MM.1S (cell line): Measurements from ENCODE around the gene CCDC91.

Source experiments
- DNase-seq: peaks from one replicate; pipeline ENCODE4 v3.0.0-alpha.2; 2015
- H2AFZ ChIP-seq: fragments of 300-600 bp; sonication (generic); 2 replicates; pipeline ENCODE4 v1.6.0; 2016; ENCODE audit warnings: antibody characterized with exemption, low read length
- H3F3A ChIP-seq: fragments of 300-600 bp; sonication (generic); 2 replicates; pipeline ENCODE4 v1.6.1; 2016; ENCODE audit warnings: mild to moderate bottlenecking, antibody characterized with exemption, low read length, moderate library complexity, mixed read lengths; ENCODE audit not compliant: insufficient read depth
- H3K27ac ChIP-seq: fragments of 300-600 bp; sonication (generic); 2 replicates; pipeline ENCODE4 v1.5.1; 2016; ENCODE audit warnings: mild to moderate bottlenecking, low read length
- H3K27me3 ChIP-seq: fragments of 300-600 bp; sonication (generic); replicated peaks from 2 replicates; pipeline ENCODE4 v1.6.0; 2016; ENCODE audit warnings: low read length; ENCODE audit not compliant: insufficient read depth
- H3K36me3 ChIP-seq: fragments of 300-600 bp; sonication (generic); replicated peaks from 2 replicates; pipeline ENCODE4 v1.6.1; 2016; ENCODE audit warnings: mild to moderate bottlenecking, low read length, mixed read lengths; ENCODE audit not compliant: insufficient read depth
- H3K4me1 ChIP-seq: fragments of 300-600 bp; sonication (generic); 2 replicates; pipeline ENCODE4 v1.6.1; 2016; ENCODE audit warnings: low read length, mixed read lengths
- H3K4me2 ChIP-seq: fragments of 300-600 bp; sonication (generic); 2 replicates; pipeline ENCODE4 v1.6.0; 2016; ENCODE audit warnings: low read depth, low read length
- H3K4me3 ChIP-seq: fragments of 300-600 bp; sonication (generic); 2 replicates; pipeline ENCODE4 v1.5.1; 2016; ENCODE audit warnings: low read length, mixed read lengths
- H3K79me2 ChIP-seq: fragments of 300-600 bp; sonication (generic); 2 replicates; pipeline ENCODE4 v1.6.1; 2016; ENCODE audit warnings: mixed run types, low read length, mixed read lengths
- H3K9ac ChIP-seq: fragments of 300-600 bp; sonication (generic); 2 replicates; pipeline ENCODE4 v1.6.1; 2016; ENCODE audit warnings: low read length, mixed read lengths
- H3K9me2 ChIP-seq: fragments of 300-600 bp; sonication (generic); replicated peaks from 2 replicates; pipeline ENCODE4 v1.6.1; 2016; ENCODE audit warnings: mild to moderate bottlenecking, low read length, mixed read lengths; ENCODE audit not compliant: insufficient read depth
- H3K9me3 ChIP-seq: fragments of 300-600 bp; sonication (generic); replicated peaks from 2 replicates; pipeline ENCODE4 v1.6.1; 2016; ENCODE audit warnings: mild to moderate bottlenecking, low read length, mixed read lengths; ENCODE audit not compliant: insufficient read depth
- H4K20me1 ChIP-seq: fragments of 300-600 bp; sonication (generic); 2 replicates; pipeline ENCODE4 v1.6.1; 2016; ENCODE audit warnings: mild to moderate bottlenecking, low read length, moderate library complexity, mixed read lengths; ENCODE audit not compliant: insufficient read depth
- EZH2 ChIP-seq: fragments of 300-600 bp; sonication (generic); optimal IDR thresholded peaks from 2 replicates; pipeline ENCODE3; 2017; ENCODE audit warnings: low read depth, mild to moderate bottlenecking, antibody characterized with exemption, low read length, mixed read lengths
- EZH2phosphoT487 ChIP-seq: fragments of 300-600 bp; sonication (generic); IDR thresholded peaks from 2 replicates; pipeline ENCODE4 v1.6.1; 2018; ENCODE audit warnings: antibody characterized with exemption, low read length
- TF ChIP-seq, protein P1 (sequence below): fragments of 300-600 bp; sonication (generic); IDR thresholded peaks from 2 replicates; pipeline ENCODE4 v1.5.1; 2016; ENCODE audit warnings: antibody characterized with exemption, low read length, mixed read lengths

The CCDC91 gene

DNA sequence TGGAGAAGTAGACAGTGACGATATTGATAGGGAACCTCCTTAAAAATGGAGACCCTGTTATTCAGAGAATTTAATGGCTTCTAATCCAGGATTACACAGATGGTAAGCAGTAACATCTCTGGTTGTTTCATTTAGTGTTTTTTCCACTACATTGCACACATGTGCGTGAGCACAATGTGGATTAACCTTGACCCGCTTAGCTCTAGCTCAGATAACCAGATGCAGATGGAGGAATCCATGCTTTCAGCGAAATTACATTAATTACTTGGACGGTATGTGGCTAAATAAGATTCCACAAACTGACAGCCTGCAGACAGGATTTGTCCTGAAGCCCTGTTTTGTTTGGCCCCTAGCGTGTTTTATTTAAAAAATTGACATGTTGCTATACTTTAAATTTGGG, 378.4 kb downstream of the CCDC91 start:
- no peak for DNase-seq
- Histone ChIP-seq H3K27me3 (no peaks in the 10 kb centered on the region), H3K4me3 (no peak overlapping the region), H3F3A (no peaks in the 10 kb centered on the region), H3K27ac (no peak overlapping the region), H3K4me1 (no peaks in the 10 kb centered on the region), H3K9ac (no peak overlapping the region), H3K4me2 (no peak overlapping the region), H3K9me3 (no peaks in the 10 kb centered on the region), H3K36me3 (no peaks in the 10 kb centered on the region), H3K79me2 (no peaks in the 10 kb centered on the region), H3K9me2 (no peaks in the 10 kb centered on the region), H2AFZ (no peak overlapping the region), H4K20me1 (no peaks in the 10 kb centered on the region)
- TF ChIP-seq EZH2phosphoT487 (no peak), EZH2 (no peak)
- TF ChIP-seq, protein P1, sequence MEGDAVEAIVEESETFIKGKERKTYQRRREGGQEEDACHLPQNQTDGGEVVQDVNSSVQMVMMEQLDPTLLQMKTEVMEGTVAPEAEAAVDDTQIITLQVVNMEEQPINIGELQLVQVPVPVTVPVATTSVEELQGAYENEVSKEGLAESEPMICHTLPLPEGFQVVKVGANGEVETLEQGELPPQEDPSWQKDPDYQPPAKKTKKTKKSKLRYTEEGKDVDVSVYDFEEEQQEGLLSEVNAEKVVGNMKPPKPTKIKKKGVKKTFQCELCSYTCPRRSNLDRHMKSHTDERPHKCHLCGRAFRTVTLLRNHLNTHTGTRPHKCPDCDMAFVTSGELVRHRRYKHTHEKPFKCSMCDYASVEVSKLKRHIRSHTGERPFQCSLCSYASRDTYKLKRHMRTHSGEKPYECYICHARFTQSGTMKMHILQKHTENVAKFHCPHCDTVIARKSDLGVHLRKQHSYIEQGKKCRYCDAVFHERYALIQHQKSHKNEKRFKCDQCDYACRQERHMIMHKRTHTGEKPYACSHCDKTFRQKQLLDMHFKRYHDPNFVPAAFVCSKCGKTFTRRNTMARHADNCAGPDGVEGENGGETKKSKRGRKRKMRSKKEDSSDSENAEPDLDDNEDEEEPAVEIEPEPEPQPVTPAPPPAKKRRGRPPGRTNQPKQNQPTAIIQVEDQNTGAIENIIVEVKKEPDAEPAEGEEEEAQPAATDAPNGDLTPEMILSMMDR = no peak

DNA sequence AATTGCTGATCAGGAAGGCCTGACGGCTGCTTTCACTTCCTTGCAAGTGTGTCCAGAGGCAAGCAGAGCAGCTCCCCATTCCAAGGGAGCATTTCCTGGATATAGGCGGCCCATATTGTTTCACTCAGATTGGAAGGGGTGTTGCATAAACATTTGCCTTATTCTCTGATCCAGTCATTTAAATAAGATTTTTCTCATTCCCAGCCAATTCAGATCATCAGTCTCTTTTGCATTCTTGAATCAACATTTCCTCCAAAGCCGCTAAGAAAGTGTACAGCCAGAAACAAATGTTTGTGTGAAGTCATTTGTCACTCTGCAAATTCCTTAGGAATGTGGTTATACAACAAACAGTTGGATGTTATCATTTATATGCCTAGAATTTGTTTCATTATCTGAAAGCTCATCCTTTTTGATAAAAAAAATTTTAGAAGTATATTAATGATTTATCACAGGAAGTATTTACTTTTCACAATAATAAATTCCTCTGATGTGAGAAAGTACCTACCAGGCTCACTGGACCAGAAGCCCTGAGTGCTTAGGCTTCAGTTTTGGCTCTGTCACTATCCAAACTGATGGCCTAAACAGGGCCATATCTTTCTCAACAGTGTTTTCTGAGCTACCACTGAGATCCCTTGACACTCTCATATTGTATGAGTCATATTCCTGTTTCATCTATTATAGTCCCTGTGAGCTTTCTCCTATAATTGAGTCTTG, 379.6 kb downstream of the CCDC91 start:
- H2AFZ ChIP-seq = no peak overlapping the region
- H3K4me2 ChIP-seq = no peak overlapping the region
- no peaks in the 10 kb centered on the region for H3K9me3 ChIP-seq
- H3K4me1 ChIP-seq = no peaks in the 10 kb centered on the region
- no peaks in the 10 kb centered on the region for H4K20me1 ChIP-seq
- DNase-seq = no peak
- H3F3A ChIP-seq = no peaks in the 10 kb centered on the region
- no peaks in the 10 kb centered on the region for H3K27me3 ChIP-seq
- no peaks in the 10 kb centered on the region for H3K79me2 ChIP-seq
- H3K27ac ChIP-seq = no peak overlapping the region
- no peaks in the 10 kb centered on the region for H3K9me2 ChIP-seq
- H3K4me3 ChIP-seq = no peak overlapping the region
- TF ChIP-seq EZH2 (no peak), EZH2phosphoT487 (no peak)
- TF ChIP-seq, protein P1 = no peak
- no peak overlapping the region for H3K9ac ChIP-seq
- no peaks in the 10 kb centered on the region for H3K36me3 ChIP-seq

- H3K79me2 ChIP-seq = no peaks in the 10 kb centered on the region
- no peaks in the 10 kb centered on the region for H3K27me3 ChIP-seq
- no peaks in the 10 kb centered on the region for H3K36me3 ChIP-seq
- H3K9me3 ChIP-seq = no peaks in the 10 kb centered on the region
- H4K20me1 ChIP-seq = no peaks in the 10 kb centered on the region
- TF ChIP-seq, protein P1 = no peak
- TF ChIP-seq EZH2 (no peak), EZH2phosphoT487 (no peak)
- DNase-seq = no peak
- H3F3A ChIP-seq = no peaks in the 10 kb centered on the region
- H3K4me1 ChIP-seq = no peaks in the 10 kb centered on the region
- no peaks in the 10 kb centered on the region for H3K9me2 ChIP-seq
- H2AFZ ChIP-seq = no peak overlapping the region
- no peak overlapping the region for H3K4me3 ChIP-seq
- no peak overlapping the region for H3K9ac ChIP-seq
- no peak overlapping the region for H3K4me2 ChIP-seq
- no peak overlapping the region for H3K27ac ChIP-seq
These were observed 380.6 kb downstream of the CCDC91 start for GRCh38 chr12:28570811-28571210.
